AG08395 (cell line): ENCODE data around the gene JMJD4.

Experiments used
- DNase-seq: peaks from one replicate; pipeline ENCODE4 v3.0.0; 2012; ENCODE audit warnings: mixed read lengths, low spot score

The JMJD4 gene

DNA sequence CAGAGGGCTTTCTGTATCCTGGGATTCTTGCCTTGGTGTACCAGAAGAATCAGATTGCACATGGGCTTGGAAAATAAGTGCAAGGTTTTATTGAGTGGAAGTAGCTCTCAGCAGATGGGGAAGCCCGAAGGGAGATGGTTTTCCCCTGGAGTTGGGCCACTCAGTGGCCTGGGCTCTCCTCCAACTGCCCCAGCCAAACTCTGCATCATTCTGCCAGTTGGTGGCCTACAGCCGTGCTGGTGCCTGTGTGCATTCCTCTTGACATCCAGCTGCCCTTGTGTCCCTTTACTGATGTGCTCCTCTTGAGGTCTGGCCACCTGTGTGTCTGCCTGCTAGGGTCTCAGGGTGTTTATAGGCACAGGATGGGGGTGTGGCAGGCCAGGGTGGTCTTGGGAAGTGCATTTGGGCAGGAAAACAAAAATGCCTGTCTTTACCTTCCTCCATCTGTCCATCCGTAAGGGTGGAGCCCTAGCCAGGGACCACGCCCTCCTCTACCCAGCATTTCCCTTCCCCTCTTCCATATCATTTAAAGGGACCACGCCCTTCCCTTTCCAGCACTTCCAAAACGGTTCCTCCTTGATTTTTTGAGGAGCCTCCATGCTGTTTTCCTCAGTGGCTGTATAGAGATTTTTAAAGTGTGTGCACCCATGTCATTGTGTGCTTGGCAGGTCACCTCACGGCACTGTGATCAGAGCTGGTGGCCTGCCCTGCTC lies 19.1 kb upstream of the JMJD4 start:
- DNase-seq = peak; percentile 66

- no peak for DNase-seq
These were observed 15.0 kb upstream of the JMJD4 start for GRCh38 chr1:227749916-227750710.

- DNase-seq = no peak
These were observed 14.1 kb upstream of the JMJD4 start for GRCh38 chr1:227749225-227749624.

GRCh38 chr1:227748496-227749182 lies 13.5 kb upstream of the JMJD4 start:
- no peak for DNase-seq

DNA sequence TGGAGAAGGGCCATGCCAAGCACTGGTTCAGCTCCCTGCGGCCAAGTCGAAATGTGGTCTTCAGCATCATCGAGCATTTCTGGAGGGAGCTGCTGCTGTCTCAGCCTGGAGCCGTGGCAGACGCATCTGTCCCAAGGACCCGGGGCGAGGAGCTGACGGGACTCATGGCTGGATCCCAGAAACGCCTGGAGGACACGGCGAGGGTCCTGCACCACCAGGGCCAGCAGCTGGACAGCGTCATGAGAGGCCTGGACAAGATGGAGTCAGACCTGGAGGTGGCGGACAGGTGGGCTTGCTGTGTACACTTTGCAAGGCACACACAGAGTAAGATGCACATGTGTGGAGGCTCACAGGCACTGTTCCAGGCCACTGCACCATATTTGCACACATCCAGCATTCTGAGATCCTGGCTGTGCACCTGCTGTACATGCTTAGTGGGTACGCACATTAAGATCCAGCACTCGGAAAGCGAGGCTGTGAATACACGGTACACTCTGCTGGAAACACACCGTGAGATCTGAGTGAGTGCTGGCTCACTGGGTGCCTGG lies 12.9 kb upstream of the JMJD4 start:
- no peak for DNase-seq

DNA sequence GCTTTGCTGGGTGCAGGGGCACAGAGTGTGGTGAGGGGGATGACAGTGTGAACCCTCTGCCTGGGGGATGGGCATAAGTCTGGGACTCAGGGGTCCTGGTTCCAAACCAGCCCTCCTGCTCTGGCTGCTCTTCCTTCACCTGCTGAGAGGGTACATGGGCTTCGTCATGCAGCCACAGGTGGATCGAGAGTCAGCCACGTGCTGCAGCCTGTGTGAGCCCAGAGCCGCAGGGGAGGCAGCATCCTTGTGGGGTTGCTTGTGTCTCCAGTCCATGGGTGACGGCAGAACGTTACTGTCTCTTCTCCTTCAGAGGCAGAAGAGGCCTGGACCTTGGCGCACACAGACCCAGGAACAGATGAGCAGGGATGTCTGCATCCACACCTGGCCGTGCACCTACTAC lies 12.3 kb upstream of the JMJD4 start:
- DNase-seq = no peak

GRCh38 chr1:227746676-227747075 lies 11.6 kb upstream of the JMJD4 start:
- no peak for DNase-seq

DNA sequence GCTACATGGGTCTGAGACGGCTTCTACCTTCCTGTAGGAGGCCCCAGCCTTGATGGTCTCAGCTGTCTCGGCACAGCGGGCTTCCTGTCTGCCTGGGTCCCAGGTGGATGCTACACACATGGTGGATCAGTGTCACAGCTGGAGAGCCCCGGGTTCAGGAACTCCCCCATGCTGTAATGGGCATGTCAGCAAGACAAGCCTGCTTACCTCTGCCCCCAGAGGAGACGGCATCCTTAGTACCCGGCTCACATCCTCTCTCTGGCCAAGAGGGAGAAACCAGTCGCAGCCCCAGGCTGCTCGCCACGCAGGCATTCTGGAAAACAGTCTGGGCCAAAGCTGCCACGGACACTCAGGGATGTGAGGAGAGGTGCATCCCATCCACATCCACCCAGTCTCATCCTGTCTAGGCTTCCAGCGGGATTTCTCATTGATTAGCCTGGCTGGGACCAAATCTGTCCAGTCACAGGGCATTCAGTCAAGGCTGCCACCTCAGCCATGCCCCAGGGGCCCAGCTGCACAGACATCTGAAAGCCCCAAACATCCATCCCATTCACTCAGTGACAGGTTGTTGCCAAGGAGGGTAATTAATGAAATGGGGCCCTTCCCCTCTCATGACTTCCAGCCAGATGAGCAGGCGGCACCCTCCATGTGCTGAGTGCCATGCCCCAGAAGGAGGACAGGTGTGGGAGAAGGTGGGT lies 10.6 kb upstream of the JMJD4 start:
- DNase-seq = no peak

GRCh38 chr1:227744668-227745067 lies 9.6 kb upstream of the JMJD4 start:
- DNase-seq = no peak

GRCh38 chr1:227742738-227743715 lies 7.9 kb upstream of the JMJD4 start:
- DNase-seq = no peak

- DNase-seq = no peak
These were observed 6.2 kb upstream of the JMJD4 start for GRCh38 chr1:227741166-227741870.

DNA sequence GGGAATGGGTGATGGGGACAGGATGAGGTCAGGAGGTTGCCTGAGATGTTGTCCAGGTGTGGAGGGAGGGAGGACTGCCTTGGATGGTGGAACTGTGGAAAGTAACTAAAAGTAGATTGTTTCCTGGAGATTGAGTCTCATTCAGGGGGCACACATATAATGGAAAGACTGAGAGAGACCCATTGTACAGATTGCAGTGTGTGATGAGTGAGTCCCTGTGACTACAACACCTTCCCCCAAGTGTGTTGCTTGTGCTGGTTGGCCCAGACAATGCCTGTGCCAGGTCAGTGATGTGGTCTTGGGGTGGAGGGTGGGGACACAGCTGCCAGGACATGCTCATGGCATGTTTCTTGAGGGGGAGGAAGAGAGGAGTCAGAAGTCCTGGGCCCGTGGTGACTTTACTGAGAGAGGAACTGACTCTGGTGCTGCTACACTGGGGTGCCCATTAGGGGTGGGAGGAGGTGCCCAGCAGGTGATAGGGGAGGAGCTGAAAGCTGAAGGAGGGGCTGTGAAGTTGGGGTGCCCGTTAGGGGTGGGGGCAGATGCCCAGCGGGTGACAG lies 5.4 kb upstream of the JMJD4 start:
- DNase-seq = no peak

DNA sequence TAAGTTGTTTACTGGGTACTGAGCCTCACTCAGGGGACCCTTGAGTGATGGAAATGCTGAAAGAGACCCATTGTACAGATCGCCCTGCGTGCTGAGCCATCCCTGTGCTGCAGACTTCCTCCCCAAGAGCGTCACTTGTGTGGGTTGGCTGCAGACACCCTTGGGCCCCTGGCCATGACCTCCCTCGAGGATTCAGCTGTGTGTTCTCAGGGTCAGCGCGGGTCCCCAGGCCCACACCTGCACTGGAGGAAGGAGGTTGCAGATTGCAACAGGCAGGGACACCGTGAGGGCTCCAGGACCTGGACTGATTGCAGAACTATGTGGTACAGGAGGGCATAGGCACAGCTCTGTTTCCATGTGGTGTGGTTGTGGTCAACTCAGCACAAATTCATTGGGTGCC lies 4.5 kb upstream of the JMJD4 start:
- DNase-seq = no peak

- no peak for DNase-seq
These were observed 3.7 kb upstream of the JMJD4 start for GRCh38 chr1:227738820-227739219.

GRCh38 chr1:227736814-227737432 lies 1.8 kb upstream of the JMJD4 start:
- no peak for DNase-seq

DNA sequence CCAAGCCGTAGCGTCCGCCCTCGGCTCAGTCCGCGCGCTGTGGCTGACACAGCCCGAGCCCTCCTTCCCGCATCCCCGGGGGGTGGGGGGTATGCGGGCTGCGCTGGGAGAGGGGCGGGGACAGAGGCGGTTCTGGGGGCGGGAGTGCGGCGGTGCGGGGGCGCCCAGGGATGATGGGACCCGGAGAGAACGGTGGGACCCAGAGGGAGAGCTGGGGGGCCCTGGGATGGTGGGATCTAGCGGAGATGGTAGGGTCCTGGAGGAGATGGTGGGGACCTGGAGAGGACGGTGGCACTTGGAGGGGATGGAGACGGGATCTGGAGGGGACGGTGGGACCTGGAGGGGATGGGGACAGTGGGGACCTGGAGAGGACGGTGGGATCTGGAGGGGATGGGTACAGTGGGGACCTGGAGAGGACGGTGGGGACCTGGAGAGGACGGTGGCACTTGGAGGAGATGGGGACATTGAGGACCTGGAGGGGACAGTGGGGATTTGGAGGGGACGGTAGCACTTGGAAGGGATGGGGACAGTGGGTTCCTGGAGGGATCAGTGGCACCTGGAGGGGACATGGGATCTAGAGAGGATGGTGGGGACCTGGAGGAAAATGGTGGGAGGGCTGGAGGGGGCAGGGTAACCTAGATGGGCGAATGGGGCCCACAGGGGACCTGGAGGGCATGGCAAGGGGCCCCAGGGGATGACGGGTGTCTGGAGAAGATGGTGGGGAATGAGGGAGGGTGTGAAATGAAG lies 610 bp upstream of the JMJD4 start:
- DNase-seq = no peak

DNA sequence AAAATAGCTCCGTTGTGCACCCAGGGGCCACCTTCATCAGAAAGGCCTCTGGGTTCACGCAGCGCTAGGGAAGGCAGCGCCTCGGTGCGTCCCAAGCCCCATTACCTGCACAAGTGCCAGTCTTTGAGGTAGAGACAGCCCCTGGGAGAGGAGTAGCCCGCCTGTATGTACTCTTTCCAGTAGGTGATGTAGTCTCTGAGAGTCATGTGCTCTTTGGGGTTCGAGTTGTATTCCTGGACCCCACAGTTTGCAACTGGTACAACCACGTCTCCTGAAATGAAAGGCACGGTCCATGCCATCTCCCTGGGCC lies 601 bp downstream of the JMJD4 start:
- DNase-seq = no peak

DNA sequence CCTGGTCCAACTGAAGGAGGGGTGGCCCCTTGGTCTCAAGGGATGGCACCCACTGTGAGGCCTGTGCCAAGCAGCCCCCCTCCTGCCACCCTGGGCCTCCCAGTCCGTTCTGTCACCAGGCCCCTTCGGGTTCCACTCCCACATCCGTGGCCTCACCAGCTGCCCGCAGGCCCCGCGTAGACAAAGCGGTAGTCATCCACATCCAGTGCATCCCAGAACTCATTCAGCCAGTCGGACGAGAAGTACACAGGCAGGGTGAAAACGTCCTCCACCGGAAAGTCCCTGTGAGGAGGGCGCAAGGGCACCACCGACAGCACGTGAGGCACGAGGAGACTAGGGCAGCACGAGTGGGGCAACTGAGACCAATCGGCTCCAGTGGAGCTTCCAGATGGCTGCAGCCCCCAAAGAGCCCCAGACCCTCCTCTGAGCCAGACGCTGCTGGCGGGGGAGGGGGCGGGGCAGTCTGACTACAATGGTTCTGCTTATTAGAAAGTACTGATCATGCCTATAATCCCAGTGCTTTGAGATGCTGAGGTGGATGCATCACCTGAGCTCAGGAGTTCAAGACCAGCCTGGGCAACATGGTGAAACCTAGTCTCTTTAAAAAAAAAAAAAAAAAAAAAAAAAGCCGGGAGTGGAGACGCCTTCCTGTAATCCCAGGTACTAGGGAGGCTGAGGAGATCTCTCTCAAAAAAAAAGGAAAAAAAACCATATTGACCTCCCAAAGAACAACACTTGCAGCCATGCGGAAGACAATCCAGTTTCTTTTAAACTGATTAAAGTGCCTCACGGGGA lies 1.2 kb downstream of the JMJD4 start:
- DNase-seq = no peak
